ENCODE data around the gene TDRD7. TPM values are rescaled to one million over a fixed set of nuclear protein-coding genes. Genes with fewer than 3 reads are reported as not detected.

The TDRD7 gene
- total and polyA plus RNA-seq, 2 of the 8 experiments (the other 6 are each of a cell fraction or from before 2014, with no cell fraction given), result 1.2 to 2.3 TPM

GRCh38 chr9:97418880-97419279 lies 7.0 kb downstream of the TDRD7 start:
- H3K4ac ChIP-seq (replicated peaks; ENCODE audit: insufficient read length, low read depth, low read length), result no peak overlapping the region
- H2AFZ ChIP-seq (ENCODE audit: low read length), result no peak overlapping the region
- DNase-seq (ENCODE audit: low read depth in 1 of 2, low spot score in 2 of 2), result no peak
- no peaks in the 10 kb centered on the region for H3K23me2 ChIP-seq (ENCODE audit: low read depth, low read length)
- no peak overlapping the region for H2BK12ac ChIP-seq (ENCODE audit: low read depth, low read length)
- no peak overlapping the region for H3K4me2 ChIP-seq (ENCODE audit: insufficient read depth in 1 of 2, low read depth in 2 of 2, low read length in 2 of 2)
- CTCF ChIA-PET (ENCODE audit: partially characterized antibody), result interaction anchor here (1.0 kb wide), 1 partner anchor 180 kb away, joined by 4 read pairs; no protein-coding TSS in a partner anchor
- H2BK15ac ChIP-seq (ENCODE audit: low read length), result no peak overlapping the region
- H3K9ac ChIP-seq (replicated peaks in 1 of 4; ENCODE audit: extremely low read depth in 1 of 4, low read depth in 3 of 4, low read length in 3 of 4), result no peak overlapping the region
- H2BK20ac ChIP-seq (ENCODE audit: low read length), result 0 out of 2 replicates have a peak overlapping the region, but pooled peaks have one; percentile 34
- no peak for FAIRE-seq
- H3K18ac ChIP-seq (ENCODE audit: extremely low read depth, low read length), result no peak overlapping the region
- TF ChIP-seq HDAC2 (IDR thresholded peaks at IDR 0.05; ENCODE audit: borderline replicate concordance in 1 of 2, low read depth in 2 of 2, low read length in 2 of 2) (no peak), ZNF274 (IDR thresholded peaks at IDR 0.05; ENCODE audit: borderline replicate concordance, extremely low read depth, low read length) (no peak), RFX5 (IDR thresholded peaks at IDR 0.05; ENCODE audit: borderline replicate concordance, low read depth, low read length) (no peak), CEBPB (IDR thresholded peaks at IDR 0.05; ENCODE audit: low read depth, low read length) (no peak), KDM1A (IDR thresholded peaks at IDR 0.05; ENCODE audit: borderline replicate concordance, low read length) (no peak), MAFK (IDR thresholded peaks at IDR 0.05; ENCODE audit: low read depth, low read length) (no peak)
- no peaks in the 10 kb centered on the region for H3K9me3 ChIP-seq (ENCODE audit: insufficient read depth in 2 of 2, low read depth in 1 of 2, low read length in 1 of 2)
- no peak overlapping the region for H3K14ac ChIP-seq (ENCODE audit: insufficient read length)
- no peaks in the 10 kb centered on the region for H3K79me2 ChIP-seq (ENCODE audit: control insufficient read depth in 1 of 2, insufficient read depth in 2 of 2, low read length in 2 of 2)
- no peak overlapping the region for H3K27ac ChIP-seq (ENCODE audit: low read depth, low read length)
- WGBS, 2 experiments (ENCODE audit: extremely low coverage in 1 of 2, insufficient coverage in 1 of 2, insufficient read length in 1 of 2, insufficient replicate concordance in 2 of 2, low coverage in 1 of 2, low lambda C conversion rate in 2 of 2, missing lambda C conversion rate in 1 of 2), result 91% methylated on average over 3 of the region's 3 CpGs; no CpG with 5 or more reads in 1 of the 2 experiments
- H3K27me3 ChIP-seq (replicated peaks in 1 of 4; ENCODE audit: control insufficient read depth in 3 of 4, extremely low read depth in 1 of 4, insufficient read depth in 3 of 4, low read length in 3 of 4), result no peaks in the 10 kb centered on the region
- H2BK5ac ChIP-seq (ENCODE audit: low read depth, low read length), result no peak overlapping the region
- H3K36me3 ChIP-seq (ENCODE audit: control insufficient read depth in 2 of 4, insufficient read depth in 4 of 4, low read length in 3 of 4), result no peaks in the 10 kb centered on the region
- H2BK120ac ChIP-seq (replicated peaks; ENCODE audit: low read depth, low read length), result no peak overlapping the region
- H4K8ac ChIP-seq (ENCODE audit: extremely low read depth, insufficient read depth, low read length), result no peak overlapping the region
- no peak overlapping the region for H3K23ac ChIP-seq (ENCODE audit: insufficient read length)
- no peak overlapping the region for H4K91ac ChIP-seq (replicated peaks; ENCODE audit: insufficient read length, low read length)
- no peak overlapping the region; the same call in 1 of the 2 replicates for H2AK5ac ChIP-seq (ENCODE audit: low read depth, low read length)
- H3K79me1 ChIP-seq (ENCODE audit: low read depth, low read length), result no peaks in the 10 kb centered on the region
- no peak overlapping the region for H3K4me3 ChIP-seq (ENCODE audit: extremely low read depth in 1 of 4, insufficient read depth in 2 of 4, low read depth in 3 of 4, low read length in 4 of 4)
- no peak overlapping the region for H4K5ac ChIP-seq (ENCODE audit: insufficient read length, low read depth, low read length)
- no peaks in the 10 kb centered on the region for H4K20me1 ChIP-seq (replicated peaks in 1 of 2; ENCODE audit: control insufficient read depth in 1 of 2, insufficient read depth in 2 of 2, low read length in 2 of 2)
- H3K4me1 ChIP-seq (replicated peaks in 1 of 4; ENCODE audit: control insufficient read depth in 3 of 4, insufficient read depth in 4 of 4, low read length in 3 of 4), result no peaks in the 10 kb centered on the region
- H3K56ac ChIP-seq (replicated peaks; ENCODE audit: insufficient read length, low read depth, low read length), result no peak overlapping the region
- POLR2A ChIA-PET (ENCODE audit: partially characterized antibody), result interaction anchor here (0.6 kb wide), 1 partner anchor 55 kb away, joined by 3 read pairs; no protein-coding TSS in a partner anchor

Data from H1 (cell line).